ENCODE data around the gene KIF5C.
A peak's percentile ranks its signal among the peaks of the same experiment; 100 is the strongest.

Gene KIF5C

DNA sequence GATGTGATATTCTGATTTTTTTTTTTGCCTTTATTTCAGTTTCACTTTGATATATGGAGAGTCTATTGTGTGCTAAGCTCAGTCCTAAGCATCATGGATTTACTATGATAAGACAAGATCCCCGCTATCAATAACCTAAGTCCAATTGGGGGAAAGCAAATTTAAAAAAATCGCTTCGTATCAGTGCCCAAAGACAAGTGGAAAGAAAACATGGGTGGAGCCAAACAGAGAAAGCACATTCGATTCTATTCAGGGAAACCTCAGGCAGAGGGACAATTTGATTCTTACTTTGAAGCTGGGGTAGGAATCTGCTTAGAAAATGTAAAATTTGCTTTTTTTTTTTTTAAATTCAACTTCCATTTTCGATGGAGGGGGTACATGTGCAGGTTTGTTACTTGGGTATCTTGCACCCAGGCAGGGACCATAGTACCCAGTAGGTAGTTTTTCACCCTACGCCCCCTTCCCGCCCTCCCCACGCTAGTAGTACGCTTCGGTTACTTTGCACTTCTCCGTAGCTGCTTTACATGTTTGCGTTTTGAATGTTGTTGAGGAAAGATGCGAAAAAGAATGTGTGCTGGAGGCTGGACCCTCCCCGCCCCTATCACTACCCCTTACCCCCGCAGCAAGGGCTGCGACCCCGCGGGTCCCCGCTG lies 12.4 kb downstream of the KIF5C start:
- no peak for DNase-seq (ENCODE audit: low spot score)

DNA sequence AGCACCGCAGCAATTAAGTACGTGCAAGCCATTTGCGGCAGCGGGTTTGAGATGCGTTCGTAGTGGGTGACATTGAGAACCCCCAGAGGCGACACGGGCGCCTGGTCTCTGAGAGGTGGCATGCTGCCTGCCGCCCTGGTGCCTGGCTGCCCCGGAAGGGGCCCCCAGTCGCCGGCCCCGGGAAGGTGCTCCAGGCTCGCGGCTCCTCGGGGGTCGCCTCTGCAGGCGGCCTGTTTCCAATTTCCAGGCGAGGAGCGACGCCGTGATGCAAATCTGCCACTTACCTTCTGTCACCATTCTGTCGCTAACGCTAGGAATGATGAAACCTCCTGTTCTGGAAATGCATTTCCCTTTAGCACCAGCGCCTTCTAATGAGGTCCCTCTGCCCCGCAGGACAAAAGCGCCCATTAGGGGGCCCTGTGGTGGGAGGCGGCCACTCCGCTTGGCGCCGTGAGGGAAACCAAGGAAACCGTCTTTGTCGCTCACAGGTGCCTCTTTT lies 13.0 kb downstream of the KIF5C start:
- peak; percentile 51 for DNase-seq (ENCODE audit: low spot score)

DNA sequence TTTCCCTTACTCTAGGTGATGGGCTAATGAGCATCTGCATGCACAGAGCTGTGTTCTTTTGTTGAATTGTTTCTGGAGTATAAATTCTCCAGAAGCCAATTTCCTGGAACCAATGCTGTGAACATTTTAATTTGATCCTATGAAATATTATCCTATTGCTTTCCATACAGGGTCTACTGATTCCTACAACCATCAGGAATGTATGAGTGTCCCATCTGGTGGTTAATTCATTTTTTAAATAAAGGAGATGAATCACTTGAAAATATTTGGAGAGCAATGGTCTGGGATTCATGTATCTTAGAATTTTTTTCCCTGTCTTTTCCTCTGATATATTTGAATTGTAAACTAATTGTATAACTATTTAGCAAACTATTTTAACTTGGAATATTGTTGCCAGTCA lies 14.0 kb downstream of the KIF5C start:
- no peak for DNase-seq (ENCODE audit: low spot score)

DNA sequence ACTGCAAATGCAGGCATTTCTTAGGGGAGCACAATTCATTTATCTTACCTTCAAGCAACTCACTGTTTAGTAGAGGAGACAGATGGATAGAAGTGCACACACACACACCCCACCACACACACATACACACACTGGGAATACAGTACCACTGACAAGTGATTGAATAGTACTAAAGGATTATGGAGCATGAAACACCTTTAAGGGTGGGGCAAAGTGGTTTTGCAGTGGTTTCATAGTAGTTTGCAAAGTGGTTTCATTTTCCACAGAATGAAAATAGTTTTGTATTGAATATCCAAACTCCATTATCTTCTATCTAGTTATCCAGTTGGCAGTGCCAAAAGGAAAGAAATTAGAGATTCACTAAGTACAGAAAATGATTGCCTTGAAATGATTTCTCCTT lies 18.9 kb downstream of the KIF5C start:
- no peak for DNase-seq (ENCODE audit: low spot score)

DNA sequence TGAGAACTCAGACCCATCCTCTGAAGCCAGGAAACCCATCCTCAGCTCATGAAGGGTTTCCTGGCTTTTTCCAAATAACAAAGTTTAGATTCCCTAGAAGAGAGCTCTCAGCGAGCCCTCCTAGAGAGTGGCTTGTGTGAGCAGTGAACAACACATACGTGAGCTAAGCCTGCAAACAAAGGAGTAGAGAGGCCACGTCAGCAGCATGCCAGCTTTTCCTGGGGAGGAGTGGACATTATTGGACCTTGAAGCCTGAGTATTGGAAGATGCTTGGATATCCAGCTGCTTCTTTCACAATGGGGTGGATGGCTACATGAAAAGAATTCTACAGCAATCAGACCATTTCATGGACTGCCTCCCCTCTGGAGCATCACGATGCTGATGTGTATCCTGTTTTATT lies 21.1 kb downstream of the KIF5C start:
- DNase-seq (ENCODE audit: low spot score): no peak

DNA sequence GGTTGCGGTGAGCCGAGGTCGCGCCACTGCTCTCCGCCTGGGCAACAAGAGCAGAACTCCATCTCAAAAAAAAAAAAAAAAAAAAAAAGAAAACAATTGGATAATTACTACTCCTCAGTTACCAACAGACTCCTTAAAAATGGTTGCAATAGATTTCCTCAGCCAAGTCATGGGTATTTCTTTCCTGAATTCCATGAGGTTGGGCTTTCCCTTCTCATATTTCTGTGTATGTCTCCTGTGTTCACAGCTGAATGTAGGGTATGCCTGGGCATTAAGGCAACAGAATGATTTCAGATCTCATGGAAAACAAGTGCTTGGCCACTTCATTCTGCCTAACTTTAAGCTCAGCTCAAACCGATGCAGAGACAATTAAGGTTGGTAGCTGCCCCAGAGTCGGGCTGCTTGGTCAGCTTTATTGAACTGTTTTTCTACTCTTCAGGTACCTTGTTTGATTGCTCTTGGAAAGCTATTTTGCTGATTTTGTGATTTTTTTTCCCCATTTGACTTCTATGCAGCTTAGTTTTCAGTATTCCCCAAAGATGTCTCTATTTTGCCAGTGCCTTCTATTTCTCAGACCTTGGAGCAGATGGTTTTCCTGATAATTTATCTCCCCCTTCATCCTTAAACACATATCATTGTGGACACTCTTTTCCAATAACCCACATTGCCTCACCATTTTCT lies 24.8 kb downstream of the KIF5C start:
- no peak for DNase-seq (ENCODE audit: low spot score)

DNA sequence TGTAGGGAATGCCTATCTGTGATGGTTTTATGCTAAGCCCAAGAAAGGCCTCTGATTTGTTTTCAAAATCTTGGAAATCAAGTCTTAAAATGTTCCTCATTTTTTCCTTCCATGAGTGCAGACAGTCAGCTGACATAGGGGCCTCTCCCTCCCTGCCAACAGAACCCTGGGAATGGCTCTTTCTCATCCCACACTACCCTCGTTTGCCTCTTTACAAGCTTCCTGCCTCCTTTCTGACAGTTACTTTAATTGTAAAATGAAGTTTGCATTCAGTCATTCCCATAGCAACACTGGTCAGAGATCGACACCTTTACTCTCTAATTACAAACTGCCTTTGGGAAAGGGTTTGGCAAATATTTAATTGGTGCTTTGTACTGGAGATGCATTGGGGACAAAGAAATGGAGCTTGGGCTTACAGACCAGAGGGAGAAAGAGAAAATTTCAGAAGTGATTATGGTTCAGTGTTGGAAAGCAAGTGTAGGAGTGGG lies 25.4 kb downstream of the KIF5C start:
- DNase-seq (ENCODE audit: low spot score): no peak

DNA sequence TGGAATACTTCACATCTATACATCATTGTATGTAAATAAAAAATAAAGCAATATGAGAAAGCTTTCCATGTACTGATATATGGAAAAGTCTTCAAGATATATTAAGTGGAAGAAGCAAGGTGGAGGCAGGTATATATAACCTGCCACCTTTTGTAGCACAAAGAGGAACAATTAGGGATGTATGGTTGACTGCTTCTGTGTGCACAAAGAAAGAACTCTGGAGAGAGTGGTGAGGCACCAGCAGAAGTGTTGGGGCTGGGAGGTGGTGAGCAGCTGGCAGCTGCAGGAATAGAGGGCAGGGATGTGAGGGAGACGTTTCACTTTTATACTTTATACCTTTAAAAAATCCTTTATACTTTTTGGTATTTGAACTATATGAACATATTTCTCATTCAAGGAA lies 26.1 kb downstream of the KIF5C start:
- no peak for DNase-seq (ENCODE audit: low spot score)

DNA sequence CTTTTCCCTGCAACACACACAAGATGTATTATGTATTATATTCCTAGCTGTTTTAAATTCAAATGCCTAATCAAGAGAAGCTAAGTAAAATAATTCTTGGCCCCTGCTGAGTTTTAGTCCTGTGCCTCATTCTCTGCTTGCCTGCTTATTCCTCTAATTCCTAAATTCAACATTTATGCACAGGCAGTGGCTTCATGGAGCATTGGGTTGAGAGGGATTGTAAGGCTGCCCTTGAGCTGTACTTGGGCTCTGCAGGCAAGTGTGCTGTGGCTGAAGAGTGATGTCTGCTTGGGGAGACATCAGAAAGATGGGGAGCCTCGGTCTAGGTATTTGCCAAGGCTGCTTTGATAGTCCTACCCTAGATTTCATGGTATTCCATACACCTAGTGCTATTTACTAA lies 27.8 kb downstream of the KIF5C start:
- no peak for DNase-seq (ENCODE audit: low spot score)

DNA sequence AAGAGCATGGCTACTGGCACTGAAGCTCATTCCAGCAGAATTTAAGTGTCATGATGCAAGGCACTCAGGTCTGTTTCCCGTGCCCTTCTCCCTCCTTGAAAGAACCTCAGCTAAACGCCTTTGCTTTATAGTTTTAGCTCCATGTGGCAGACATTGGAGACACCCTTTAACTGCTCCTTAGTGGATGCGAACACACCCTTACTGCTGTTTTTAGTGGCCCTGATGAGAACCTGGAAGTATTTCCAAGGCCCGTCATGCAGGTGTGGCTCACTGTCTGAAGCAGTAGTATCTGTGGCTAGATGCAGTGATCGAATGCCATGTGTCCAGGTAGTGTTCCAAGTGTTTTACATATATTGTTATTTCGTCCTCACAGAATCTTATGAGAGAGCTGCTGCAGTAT lies 28.3 kb downstream of the KIF5C start:
- no peak for DNase-seq (ENCODE audit: low spot score)

DNA sequence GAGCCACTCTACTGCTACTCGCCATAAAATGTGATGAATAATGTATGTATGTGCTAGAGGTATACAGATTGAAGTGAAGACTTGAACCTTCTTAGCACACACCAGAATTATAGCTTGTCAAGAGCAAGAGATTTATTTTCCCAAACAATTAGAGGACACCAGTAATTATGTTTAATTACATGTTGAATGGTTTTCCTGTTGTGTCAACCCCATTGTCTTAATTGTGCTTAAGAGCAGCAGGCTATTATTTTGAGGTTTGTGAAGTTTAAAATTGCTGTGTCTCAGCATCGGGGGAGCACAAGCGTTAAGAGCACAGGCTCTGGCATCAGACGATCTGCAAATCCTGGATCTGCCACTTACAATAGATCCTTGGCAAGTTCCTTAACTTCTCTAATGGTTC lies 29.0 kb downstream of the KIF5C start:
- DNase-seq (ENCODE audit: low spot score): no peak

DNA sequence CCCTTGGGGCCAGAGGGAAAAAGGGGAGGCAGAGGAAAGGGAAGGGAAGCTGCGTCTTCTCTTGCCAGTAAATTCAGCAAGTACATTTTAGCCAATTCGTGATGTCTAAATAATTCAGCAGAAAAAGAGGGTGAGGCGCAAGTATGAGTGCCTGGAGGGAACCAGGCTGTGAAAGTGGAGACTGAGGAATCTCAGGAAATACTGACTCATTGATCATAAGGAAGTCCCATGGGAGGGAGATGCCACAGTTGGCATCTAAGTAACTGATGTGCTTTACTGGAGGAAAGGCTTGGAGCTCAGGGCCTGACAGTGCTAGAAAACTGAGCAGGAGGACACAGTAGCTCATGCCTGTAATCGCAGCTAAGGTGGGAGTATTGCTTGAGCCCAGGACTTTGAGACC lies 31.1 kb downstream of the KIF5C start:
- DNase-seq (ENCODE audit: low spot score): no peak

DNA sequence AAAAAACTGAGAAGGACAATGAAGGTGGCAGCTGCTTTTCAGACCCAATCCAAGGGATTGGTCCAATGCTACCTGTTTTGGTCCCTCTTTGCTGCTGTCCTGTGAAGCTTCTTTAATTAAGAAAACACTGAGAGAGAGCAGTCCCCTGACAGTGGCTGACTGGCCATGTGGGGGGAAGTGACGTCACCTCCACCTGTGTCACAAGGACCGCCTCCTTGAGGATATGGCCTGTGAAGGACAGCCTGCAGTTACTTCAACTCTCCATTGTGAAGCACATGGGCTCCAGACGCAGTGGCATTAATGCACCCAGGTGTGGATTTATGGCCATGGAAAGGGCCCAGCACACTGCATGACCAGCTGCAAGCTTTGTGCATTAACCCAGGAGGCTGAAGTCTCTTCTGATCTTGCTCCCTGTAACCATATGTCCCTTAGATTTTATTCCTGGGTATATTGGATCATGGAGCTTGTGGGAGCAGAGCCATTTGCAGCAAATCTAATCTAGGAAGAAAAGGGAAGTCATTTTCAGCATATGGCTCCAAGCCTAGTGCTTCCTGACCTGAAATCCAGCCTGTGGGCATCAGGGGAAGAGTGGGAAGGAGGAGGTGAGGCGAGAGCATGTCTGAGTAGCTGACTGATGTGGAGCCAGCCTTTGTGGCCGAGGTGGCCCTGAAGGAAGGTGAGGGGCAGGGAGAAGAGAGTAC lies 32.2 kb downstream of the KIF5C start:
- DNase-seq (ENCODE audit: low spot score): no peak

DNA sequence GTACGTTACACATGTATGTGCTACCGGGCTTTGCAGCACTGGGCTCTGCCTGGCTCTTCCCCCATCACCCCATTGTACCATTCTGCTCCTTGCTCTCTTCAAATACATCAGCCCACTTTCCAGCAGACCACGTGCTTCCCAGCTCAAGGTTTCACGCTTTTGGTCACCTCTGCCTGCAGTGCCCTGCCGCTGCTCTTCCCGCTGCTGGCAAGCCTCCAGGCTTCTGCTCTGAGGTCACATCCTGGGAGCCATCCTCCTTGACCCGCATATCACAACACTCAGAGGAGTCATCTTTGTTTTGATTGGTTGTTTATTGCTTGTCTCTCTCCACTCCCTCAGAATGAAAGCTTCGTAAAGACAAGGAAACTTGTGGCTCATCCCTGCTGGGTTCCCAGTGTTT lies 34.1 kb downstream of the KIF5C start:
- no peak for DNase-seq (ENCODE audit: low spot score)

DNA sequence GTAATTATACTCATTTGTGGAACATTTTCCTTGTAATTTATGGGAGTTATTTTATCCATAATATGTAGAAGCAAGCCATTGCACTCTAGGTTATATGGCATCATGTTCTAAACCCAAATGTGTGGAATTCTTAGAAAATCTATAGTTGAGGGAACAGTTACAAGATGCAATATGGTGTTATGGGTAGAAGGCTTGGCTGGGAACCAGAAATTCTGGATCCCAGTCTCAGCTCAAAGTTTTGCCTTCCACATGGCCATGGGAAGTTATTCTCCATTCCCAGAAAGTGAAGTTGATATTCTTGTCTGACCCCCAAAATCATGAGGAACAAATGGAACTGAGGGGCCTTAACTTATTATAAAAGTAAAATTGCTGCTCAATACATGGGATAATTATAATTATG lies 38.0 kb downstream of the KIF5C start:
- DNase-seq (ENCODE audit: low spot score): no peak

DNA sequence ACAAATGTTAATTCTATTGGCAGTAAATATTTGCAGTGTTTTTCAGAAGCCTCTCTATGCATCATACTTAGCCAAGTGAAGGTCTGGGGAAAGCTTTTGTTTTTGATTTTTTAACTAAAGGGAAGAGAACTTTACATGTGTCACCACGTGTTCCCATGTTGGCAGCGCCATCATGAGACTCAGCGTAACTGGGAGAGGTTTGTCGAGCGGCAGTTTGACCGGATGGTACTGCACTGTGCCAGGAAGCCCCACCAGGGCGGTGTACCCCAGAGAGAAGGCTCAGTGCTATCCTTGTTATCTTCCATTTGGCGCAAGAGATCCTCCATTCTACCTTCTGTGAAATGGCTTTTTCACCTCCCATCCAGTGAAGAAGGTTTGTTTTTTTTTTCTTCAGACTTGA lies 38.5 kb downstream of the KIF5C start:
- no peak for DNase-seq (ENCODE audit: low spot score)

DNA sequence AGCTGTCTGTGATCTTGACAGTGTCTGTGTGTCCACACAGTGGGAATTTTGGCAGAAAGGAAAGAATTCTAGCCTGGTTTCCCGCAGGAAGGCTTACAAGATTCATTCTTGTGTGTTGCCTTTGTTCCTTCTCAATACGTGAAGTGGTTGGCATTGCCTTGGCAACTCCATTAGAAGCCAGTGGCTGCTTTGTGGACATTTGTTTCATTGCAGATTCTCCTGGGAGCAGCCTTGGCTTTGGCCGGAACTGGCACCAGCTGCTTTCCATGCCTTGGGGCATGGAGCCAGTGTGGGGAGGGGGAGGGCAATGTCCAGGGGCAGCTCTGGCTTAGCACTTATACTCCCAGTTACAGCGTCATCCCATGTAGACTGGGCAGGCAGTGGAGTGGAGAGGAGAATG lies 39.4 kb downstream of the KIF5C start:
- no peak for DNase-seq (ENCODE audit: low spot score)

DNA sequence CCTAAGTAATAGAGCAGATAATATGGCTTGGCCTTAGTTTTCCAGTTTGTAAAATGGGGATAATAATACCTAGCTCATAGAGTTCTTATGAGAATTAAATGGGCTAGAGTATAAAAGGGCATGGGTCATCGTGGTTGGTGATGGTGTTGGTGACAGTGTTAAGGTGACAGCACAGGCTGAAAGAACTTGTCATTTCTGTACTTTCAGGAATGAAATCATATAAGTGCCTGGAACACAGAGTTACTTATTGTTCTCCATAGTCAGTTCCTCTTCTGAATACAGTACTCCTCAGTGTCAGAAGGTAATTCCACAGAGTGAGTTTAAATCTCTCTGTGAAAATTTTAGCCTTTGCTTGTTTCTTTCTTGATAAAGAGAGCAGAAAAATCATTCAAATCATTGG lies 42.4 kb downstream of the KIF5C start:
- no peak for DNase-seq (ENCODE audit: low spot score)

DNA sequence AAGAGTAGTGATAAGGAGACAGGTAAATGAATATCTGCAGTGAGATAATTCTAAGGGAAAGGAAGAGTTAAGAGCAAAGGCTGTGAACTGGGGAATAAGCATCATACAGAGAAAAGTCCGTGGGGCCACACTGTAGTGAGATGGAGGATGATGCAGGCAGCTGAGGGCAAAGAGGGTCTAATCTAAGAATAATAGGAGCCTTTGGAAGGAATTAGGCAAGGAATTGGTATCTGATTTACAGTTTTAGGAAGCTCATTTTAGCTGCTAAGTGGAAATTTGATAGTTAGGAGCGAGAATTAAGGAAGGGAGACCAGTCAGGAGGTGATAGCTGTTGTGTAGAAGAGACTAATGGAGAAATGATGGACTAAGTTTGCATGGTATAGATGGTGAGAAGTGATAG lies 43.5 kb downstream of the KIF5C start:
- DNase-seq (ENCODE audit: low spot score): no peak

DNA sequence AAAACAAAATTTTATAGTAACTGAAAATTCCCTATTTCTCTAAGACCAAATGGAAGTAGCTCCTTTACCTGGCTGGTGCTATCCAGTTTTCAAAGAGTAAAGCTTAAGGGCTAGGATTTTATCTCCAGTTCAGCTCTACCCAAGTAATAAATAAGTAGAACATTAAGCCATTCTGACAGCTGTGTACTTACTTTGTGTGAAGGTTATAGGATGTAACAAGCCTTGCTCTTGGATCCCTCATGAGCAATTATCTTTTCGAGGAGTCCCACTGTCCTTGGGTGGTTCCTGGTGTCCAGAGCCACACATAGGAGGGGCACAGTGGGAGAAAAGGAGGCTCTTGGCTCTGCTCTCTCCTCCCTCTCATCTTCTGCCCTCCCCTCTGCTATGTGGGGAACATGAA lies 45.5 kb downstream of the KIF5C start:
- DNase-seq (ENCODE audit: low spot score): no peak

DNA sequence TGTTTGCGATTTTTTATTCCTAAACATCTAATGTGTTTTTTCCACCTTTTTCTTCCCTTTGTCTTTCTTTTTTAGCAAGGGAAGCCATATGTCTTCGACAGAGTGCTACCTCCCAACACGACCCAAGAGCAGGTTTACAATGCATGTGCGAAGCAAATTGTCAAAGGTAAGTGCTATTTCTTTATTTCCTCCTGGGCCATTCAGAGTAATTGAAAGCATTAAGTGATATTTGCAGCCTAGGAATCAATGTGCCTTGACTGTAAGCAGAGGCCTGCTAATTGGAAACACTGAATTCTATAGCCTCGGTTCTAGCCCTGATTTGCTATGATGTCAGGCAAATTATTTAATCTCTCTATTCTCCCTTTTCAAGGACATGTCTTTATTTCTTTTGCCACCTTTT lies 47.0 kb downstream of the KIF5C start:
- DNase-seq (ENCODE audit: low spot score): no peak

DNA sequence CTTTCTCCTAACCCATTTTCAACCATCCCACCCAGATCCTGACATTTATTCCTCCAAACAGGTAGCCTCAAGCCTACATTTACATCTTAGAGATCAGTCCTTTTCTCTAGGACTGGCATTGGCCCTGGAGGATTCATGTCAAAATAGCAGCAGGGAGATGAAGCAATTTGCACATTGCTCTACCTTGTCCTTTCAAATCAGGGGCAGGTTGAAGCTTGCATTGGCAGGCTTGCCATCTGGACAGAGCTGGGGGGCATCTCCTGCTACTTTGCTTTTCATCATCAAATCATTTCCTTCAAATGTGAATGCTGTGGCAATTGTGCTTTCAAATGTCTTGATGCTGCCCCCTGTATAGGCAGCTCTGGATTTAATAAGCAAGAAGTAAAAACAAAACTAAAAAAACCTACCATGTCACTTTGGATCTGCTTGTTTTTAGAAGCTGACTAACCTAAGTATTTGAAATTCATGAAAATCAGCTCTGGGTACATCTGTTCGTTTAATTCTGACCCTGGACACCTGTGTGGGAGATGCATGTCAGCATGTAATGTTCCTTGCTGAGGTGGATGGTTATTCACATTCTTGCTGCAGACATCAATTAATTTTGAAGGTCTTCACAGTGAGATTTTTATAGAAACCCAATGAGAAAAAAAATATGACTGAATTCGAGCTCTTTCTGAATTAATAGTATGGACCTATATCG lies 47.9 kb downstream of the KIF5C start:
- DNase-seq (ENCODE audit: low spot score): no peak
